Ovary (tissue), 3 donors: ENCODE results near the gene AHRR.

Experiments used
- CTCF ChIP-seq, 3 donors: fragments of 450-650 bp in 2 of 3; fragments of 200-600 bp in 1 of 3; IDR thresholded peaks; one replicate each; pipeline versions ENCODE4 v1.5.1 to v1.8.0; 2016 to 2022; ENCODE audit warnings: antibody characterized with exemption in 3 of 3, mild to moderate bottlenecking in 1 of 3
- POLR2A ChIP-seq: fragments of 450-650 bp; IDR thresholded peaks from one replicate; pipeline ENCODE4 v1.6.1; 2017; ENCODE audit warnings: antibody characterized with exemption, mild to moderate bottlenecking, moderate library complexity
- donor health status: DM: no; HTN: no; CAD: no.

GRCh38 chr5:362189-362588 is 40.7 kb downstream of the AHRR start:
- TF ChIP-seq CTCF (IDR thresholded peaks at IDR 0.05) (no peak), POLR2A (no peak)
